HEK293 (cell line): Measurements from ENCODE around the gene RBP2.
"Not testable (repeated sequence)": the region's sequence is repeated elsewhere in the genome, so short reads cannot be mapped to it uniquely, and the experiment has no call there.

ENCODE experiments used
- CTCF ChIA-PET: fragments of 350-600 bp; formaldehyde crosslinking; extraction: SDS; loops from one replicate; lab custom pipeline; 2021; ENCODE audit warnings: antibody characterized with exemption; lab: Yijun Ruan, JAX
- POLR2A ChIA-PET: fragments of 300-600 bp; formaldehyde crosslinking; extraction: SDS; loops from one replicate; lab custom pipeline; 2020; ENCODE audit warnings: antibody characterized with exemption, inconsistent platforms; lab: Yijun Ruan, JAX
- H3K27ac ChIP-seq: fragments of 200-500 bp; sonication (Bioruptor generic); 2 replicates; pipeline ENCODE4 v1.5.1; 2014; ENCODE audit warnings: low read depth, low read length, control low read depth, inconsistent platforms; ENCODE audit errors: extremely low read depth
- H3K36me3 ChIP-seq, 2 experiments: fragments of 200-500 bp in 1 of 2; sonication (Bioruptor generic) in 1 of 2; 1 replicate in 1 of 2; 2 replicates in 1 of 2; pipeline ENCODE4 v1.5.1; 2014 to 2017; ENCODE audit warnings: inconsistent platforms in 2 of 2, low read length in 2 of 2; ENCODE audit not compliant: control insufficient read depth in 2 of 2, insufficient read depth in 1 of 2
- H3K4me1 ChIP-seq: fragments of 200-500 bp; sonication (Bioruptor generic); 2 replicates; pipeline ENCODE4 v1.5.1; 2014; ENCODE audit warnings: mild to moderate bottlenecking, low read length, inconsistent platforms; ENCODE audit not compliant: control insufficient read depth, insufficient read depth
- H3K4me3 ChIP-seq: 2 replicates; pipeline ENCODE4 v1.5.1; 2011; ENCODE audit warnings: low read depth, mild to moderate bottlenecking, control low read depth, low read length, moderate library complexity
- H3K9me3 ChIP-seq: fragments of 200-500 bp; sonication (Bioruptor generic); 2 replicates; pipeline ENCODE4 v1.5.1; 2014; ENCODE audit warnings: low read depth, low read length, inconsistent platforms; ENCODE audit not compliant: control insufficient read depth, insufficient read depth
- SCRT1 ChIP-seq: fragments of 450-650 bp; formaldehyde crosslinking; IDR thresholded peaks from 2 replicates; pipeline ENCODE4 v1.5.1; 2016; ENCODE audit warnings: missing biosample characterization, missing genetic modification characterization, borderline replicate concordance
- SETDB1 ChIP-seq: IDR thresholded peaks from one replicate; pipeline ENCODE4 v1.6.1; 2017; ENCODE audit warnings: mild to moderate bottlenecking, low read length, moderate library complexity, mixed read lengths; ENCODE audit not compliant: insufficient read length
- YY1 ChIP-seq: fragments of 450-650 bp; formaldehyde crosslinking; IDR thresholded peaks from 2 replicates; pipeline ENCODE4 v1.5.1; 2018; ENCODE audit warnings: missing biosample characterization, missing genetic modification characterization
- ZNF114 ChIP-seq: fragments of 450-650 bp; formaldehyde crosslinking; IDR thresholded peaks from 2 replicates; pipeline ENCODE4 v1.5.0; 2017; ENCODE audit warnings: missing biosample characterization, missing genetic modification characterization
- ZNF473 ChIP-seq: fragments of 450-650 bp; formaldehyde crosslinking; IDR thresholded peaks from 2 replicates; pipeline ENCODE4 v1.5.1; 2017; ENCODE audit warnings: missing biosample characterization, missing genetic modification characterization
- ZNF501 ChIP-seq: fragments of 450-650 bp; formaldehyde crosslinking; IDR thresholded peaks from 2 replicates; pipeline ENCODE4 v1.5.1; 2016; ENCODE audit warnings: missing biosample characterization, missing genetic modification characterization
- ZNF626 ChIP-seq: fragments of 450-650 bp; sonication (Bioruptor Pico); formaldehyde crosslinking; IDR thresholded peaks from 2 replicates; pipeline ENCODE4 v1.5.1; 2018; ENCODE audit warnings: missing biosample characterization, missing genetic modification characterization, inconsistent platforms
- ZNF654 ChIP-seq: fragments of 450-650 bp; formaldehyde crosslinking; IDR thresholded peaks from 2 replicates; pipeline ENCODE4 v1.5.1; 2016; ENCODE audit warnings: low read depth, missing biosample characterization, missing genetic modification characterization
- ZNF664 ChIP-seq: fragments of 450-650 bp; formaldehyde crosslinking; IDR thresholded peaks from 2 replicates; pipeline ENCODE4 v1.5.1; 2016; ENCODE audit warnings: missing biosample characterization, missing genetic modification characterization
- ZNF76 ChIP-seq: fragments of 450-650 bp; formaldehyde crosslinking; IDR thresholded peaks from 2 replicates; pipeline ENCODE4; 2016; ENCODE audit warnings: low read depth, missing biosample characterization, missing genetic modification characterization, borderline replicate concordance
- ZSCAN16 ChIP-seq: fragments of 450-650 bp; formaldehyde crosslinking; IDR thresholded peaks from 2 replicates; pipeline ENCODE4 v1.5.1; 2016; ENCODE audit warnings: missing biosample characterization, missing genetic modification characterization
- TF ChIP-seq, protein P1 (sequence below): sonication (generic); formaldehyde crosslinking; IDR thresholded peaks from 2 replicates; pipeline ENCODE4 v1.8.1; 2022; ENCODE audit warnings: mild to moderate bottlenecking, moderate library complexity, missing genetic modification reagents

The RBP2 gene

DNA sequence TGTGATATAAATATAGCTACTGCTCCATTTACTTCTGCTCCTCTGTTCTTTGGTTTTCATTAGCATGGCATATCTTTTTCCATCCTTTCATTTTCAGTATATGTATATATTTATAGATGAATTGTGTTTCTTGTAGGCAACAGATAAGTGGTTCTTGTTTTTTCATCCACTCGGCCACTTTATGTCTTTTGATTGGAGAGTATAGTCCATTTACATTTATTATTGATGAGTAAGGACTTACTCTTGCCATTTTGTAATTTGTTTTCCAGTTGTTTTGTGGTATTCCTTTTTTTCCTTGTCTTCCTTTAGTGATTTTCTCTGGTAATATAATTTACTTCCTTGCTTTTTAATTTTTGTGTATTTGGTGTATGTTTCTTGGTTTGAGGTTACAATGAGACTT is 60.0 kb downstream of the RBP2 start:
- H3K4me1 ChIP-seq = no peaks in the 10 kb centered on the region
- H3K9me3 ChIP-seq = no peaks in the 10 kb centered on the region
- no peak overlapping the region for H3K27ac ChIP-seq
- no peaks in the 10 kb centered on the region for H3K36me3 ChIP-seq
- H3K4me3 ChIP-seq = no peak overlapping the region
- TF ChIP-seq ZNF654 = no peak
- peak; percentile 38 for TF ChIP-seq SETDB1
- CTCF ChIA-PET = interaction anchor here (0.9 to 1.2 kb wide), 2 partner anchors 16 to 146 kb away, joined by 3 read pairs; no protein-coding TSS in a partner anchor
- POLR2A ChIA-PET = no interaction called here

DNA sequence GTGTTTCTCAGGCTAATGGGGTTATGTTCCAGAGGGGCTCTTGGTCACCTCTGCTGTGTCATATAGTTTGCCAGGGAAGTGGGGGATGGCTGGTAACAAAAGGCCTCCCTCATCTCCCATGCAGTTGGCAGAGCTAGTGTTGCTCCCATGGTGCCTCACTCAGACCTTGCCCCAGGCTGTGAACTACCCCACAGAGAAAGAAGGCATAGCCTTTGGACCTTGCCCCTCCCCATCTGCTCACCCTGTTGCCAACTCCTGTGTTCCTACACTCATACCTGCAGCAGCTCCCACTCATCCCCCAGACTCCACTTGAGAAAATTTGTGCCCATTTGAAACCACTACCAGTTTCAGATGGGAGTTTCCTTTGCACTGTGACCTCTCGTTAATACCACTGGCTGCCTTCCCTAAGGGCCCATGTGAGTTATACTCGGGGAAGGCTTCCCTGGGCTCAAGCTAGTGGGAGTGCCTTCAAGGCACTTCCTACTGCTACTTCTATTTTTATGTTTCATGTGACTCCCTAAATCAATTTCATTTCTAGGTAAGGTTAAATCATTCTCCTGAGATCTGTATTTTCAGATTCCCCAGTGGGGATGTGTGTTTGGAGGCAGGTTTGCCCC is 61.6 kb downstream of the RBP2 start:
- H3K4me3 ChIP-seq = no peak overlapping the region
- TF ChIP-seq YY1 (tag by site-specific recombination) = no peak
- no peak for TF ChIP-seq ZNF626 (tag by site-specific recombination)
- TF ChIP-seq ZNF114 (tag by site-specific recombination) = no peak
- no peak for TF ChIP-seq ZNF473 (tag by site-specific recombination)
- no peak for TF ChIP-seq ZNF664
- TF ChIP-seq ZNF501 = no peak
- no peak for TF ChIP-seq ZSCAN16
- no peak for TF ChIP-seq SCRT1 (tag by site-specific recombination)
- TF ChIP-seq, protein P1, sequence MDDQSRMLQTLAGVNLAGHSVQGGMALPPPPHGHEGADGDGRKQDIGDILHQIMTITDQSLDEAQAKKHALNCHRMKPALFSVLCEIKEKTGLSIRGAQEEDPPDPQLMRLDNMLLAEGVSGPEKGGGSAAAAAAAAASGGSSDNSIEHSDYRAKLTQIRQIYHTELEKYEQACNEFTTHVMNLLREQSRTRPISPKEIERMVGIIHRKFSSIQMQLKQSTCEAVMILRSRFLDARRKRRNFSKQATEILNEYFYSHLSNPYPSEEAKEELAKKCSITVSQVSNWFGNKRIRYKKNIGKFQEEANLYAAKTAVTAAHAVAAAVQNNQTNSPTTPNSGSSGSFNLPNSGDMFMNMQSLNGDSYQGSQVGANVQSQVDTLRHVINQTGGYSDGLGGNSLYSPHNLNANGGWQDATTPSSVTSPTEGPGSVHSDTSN = no peak
- TF ChIP-seq ZNF76 (tag by site-specific recombination) = no peak
- H3K27ac ChIP-seq = no peak overlapping the region
- no peaks in the 10 kb centered on the region for H3K9me3 ChIP-seq
- H3K36me3 ChIP-seq = no peaks in the 10 kb centered on the region
- CTCF ChIA-PET = no interaction called here
- no peaks in the 10 kb centered on the region for H3K4me1 ChIP-seq
- POLR2A ChIA-PET = no interaction called here

DNA sequence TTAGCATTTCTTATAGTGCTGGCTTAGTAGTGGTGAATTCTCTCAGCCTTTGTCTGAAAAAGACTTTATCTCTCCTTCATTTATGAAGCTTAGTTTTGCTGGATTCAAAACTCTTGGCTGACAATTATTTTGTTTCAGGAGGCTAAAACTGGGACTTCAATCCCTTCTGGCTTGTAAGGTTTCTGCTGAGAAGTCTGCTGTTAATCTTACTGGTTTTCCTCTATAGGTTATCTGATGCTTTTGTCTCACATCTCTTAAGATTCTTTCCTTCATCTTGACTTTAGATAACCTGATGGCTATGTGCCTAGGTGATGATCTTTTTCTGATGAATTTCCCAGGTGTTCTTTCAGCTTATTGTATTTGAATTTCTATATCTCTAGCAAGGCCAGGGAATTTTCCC is 63.4 kb downstream of the RBP2 start:
- peak; percentile 47 for TF ChIP-seq SETDB1
- CTCF ChIA-PET, H3K27ac ChIP-seq, POLR2A ChIA-PET, H3K36me3 ChIP-seq, H3K9me3 ChIP-seq, H3K4me3 ChIP-seq, H3K4me1 ChIP-seq: not testable (repeated sequence)
